ENCODE measurements around the gene RAP1B. TPM values are rescaled to one million over a fixed set of nuclear protein-coding genes. Genes with fewer than 3 reads are reported as not detected.

RAP1B gene
- total and polyA plus RNA-seq, 2 of the 13 experiments (the other 11 are each of a cell fraction or from before 2014, with no cell fraction given), result 71.1 to 92.7 TPM

- TF ChIP-seq ZNF230 (CRISPR knock-in tag; IDR thresholded peaks at IDR 0.05), result peak; percentile 86; the same call in 1 of the 2 replicates
- TF ChIP-seq THAP8 (CRISPR knock-in tag; IDR thresholded peaks at IDR 0.05; ENCODE audit: borderline replicate concordance), result no peak; the same call in 1 of the 2 replicates
- TF ChIP-seq ZNF318 (CRISPR knock-in tag; IDR thresholded peaks at IDR 0.05), result peak; percentile 48; the same call in 1 of the 2 replicates
- no peak; the same call in 1 of the 2 replicates for TF ChIP-seq BRD4 (CRISPR knock-in tag; IDR thresholded peaks at IDR 0.05)
- TF ChIP-seq ZBTB7B (CRISPR knock-in tag; IDR thresholded peaks at IDR 0.05), result peak; percentile 76; the same call in 1 of the 2 replicates
- TF ChIP-seq HOXD1 (CRISPR knock-in tag; IDR thresholded peaks at IDR 0.05), result peak; percentile 85
- peak; percentile 90 for TF ChIP-seq ZNF687 (CRISPR knock-in tag; IDR thresholded peaks at IDR 0.05)
- TF ChIP-seq BORCS8-MEF2B (CRISPR knock-in tag; IDR thresholded peaks at IDR 0.05), result peak; percentile 95
- peak; percentile 88; the same call in 1 of the 2 replicates for TF ChIP-seq ZNF607 (CRISPR knock-in tag; IDR thresholded peaks at IDR 0.05; ENCODE audit: borderline replicate concordance)
- TF ChIP-seq BRF2 (CRISPR knock-in tag; IDR thresholded peaks at IDR 0.05), result peak; percentile 81; the same call in 1 of the 2 replicates
- TF ChIP-seq ARID3A (IDR thresholded peaks at IDR 0.05; ENCODE audit: low read depth, low read length), result no peak
Observed at GRCh38 chr12:68686595-68687521, 76.2 kb downstream of the RAP1B start, which contains the start of gene NUP107 (continued).

Measured in HepG2 (cell line).